ENCODE results near the gene MRPL36.
"Not testable (repeated sequence)": the region's sequence is repeated elsewhere in the genome, so short reads cannot be mapped to it uniquely, and the experiment has no call there.

MRPL36 gene

DNA sequence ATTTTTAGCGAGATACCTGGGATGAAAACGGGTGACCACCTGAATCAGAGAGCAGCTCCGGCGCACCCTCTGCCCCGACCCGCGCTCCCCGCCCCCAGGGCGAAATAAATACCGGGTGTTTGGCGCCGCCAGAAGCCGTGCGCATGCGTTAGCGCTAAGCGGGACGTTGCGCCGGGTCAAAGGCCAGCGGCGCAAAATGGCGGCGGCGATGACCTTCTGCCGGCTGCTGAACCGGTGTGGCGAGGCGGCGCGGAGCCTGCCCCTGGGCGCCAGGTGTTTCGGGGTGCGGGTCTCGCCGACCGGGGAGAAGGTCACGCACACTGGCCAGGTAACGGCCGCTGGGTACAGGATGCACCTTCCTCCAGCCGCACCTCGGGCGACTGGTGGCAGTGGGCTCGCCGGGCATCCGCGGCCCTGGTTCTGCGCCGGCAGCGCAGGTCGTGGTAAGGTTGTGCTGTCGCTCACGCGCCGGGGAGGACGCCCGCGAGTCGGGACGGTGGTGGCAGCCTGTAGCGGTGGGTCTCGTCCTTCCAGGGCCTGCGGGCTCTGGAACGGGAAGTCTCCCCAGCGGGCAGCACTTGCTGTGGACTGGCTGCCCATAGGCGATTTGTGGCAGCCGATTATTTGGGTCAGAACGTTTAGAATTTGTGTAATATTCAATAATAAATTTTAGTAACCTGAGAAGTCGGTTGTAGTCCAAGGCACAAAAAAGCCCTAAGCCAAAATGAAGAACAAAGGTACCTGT, 1.8 kb upstream of the MRPL36 start, which contains the start of gene NDUFS6:
Gene NDUFS6 (plus strand): TSS at position 186 of the 745 bp plus-strand sequence. CDS start 11 bp downstream, at position 197.
- peak within 1 kb of the TSS; percentile 83 for H4K12ac ChIP-seq (ENCODE audit: low read depth, low read length)
- H4K8ac ChIP-seq (ENCODE audit: low read depth, low read length), result peak within 1 kb of the TSS; percentile 97
- no peak within 1 kb of the TSS for H3K23ac ChIP-seq (ENCODE audit: low read length)
- peak within 1 kb of the TSS; percentile 74 for H2AFZ ChIP-seq (ENCODE audit: insufficient read depth, low read length, poor library complexity)
- peak within 1 kb of the TSS; percentile 78 for H3K9ac ChIP-seq (ENCODE audit: low read length)
- H3K79me2 ChIP-seq (ENCODE audit: control insufficient read depth, insufficient read depth, low read length, poor library complexity), result peaks cover 10% of the 10 kb centered on the region
- no peaks in the 10 kb centered on the region for H3K27me3 ChIP-seq (ENCODE audit: insufficient read depth, low read length)
- no CpG with 5 or more reads among the region's 69 CpGs for WGBS (ENCODE audit: extremely low coverage, insufficient coverage, insufficient read length)
- H2BK120ac ChIP-seq (ENCODE audit: insufficient read depth, low read length, poor library complexity), result peak within 1 kb of the TSS; percentile 34
- H2BK5ac ChIP-seq (ENCODE audit: low read depth, low read length, poor library complexity), result peak within 1 kb of the TSS; percentile 78
- H3K4ac ChIP-seq (ENCODE audit: low read depth, low read length), result peak within 1 kb of the TSS; percentile 93
- peak within 1 kb of the TSS; percentile 77 for H3K4me2 ChIP-seq (ENCODE audit: low read length)
- peak within 1 kb of the TSS; percentile 96 for H3K4me3 ChIP-seq (ENCODE audit: low read depth, low read length)
- H3K18ac ChIP-seq (ENCODE audit: low read length), result peak within 1 kb of the TSS; percentile 93
- H3K4me1 ChIP-seq (ENCODE audit: control insufficient read depth in 1 of 2, insufficient read depth in 2 of 2, low read length in 2 of 2), result peaks cover 3 to 8% of the 10 kb centered on the region in 2 experiments
- peak within 1 kb of the TSS; percentile 71 for H3K14ac ChIP-seq (ENCODE audit: low read length)
- peaks cover 14% of the 10 kb centered on the region for H3K79me1 ChIP-seq (ENCODE audit: low read length)
- peaks cover 2% of the 10 kb centered on the region for H3K9me3 ChIP-seq (ENCODE audit: insufficient read depth, low read depth, low read length)
- peak within 1 kb of the TSS; percentile 76 for H4K91ac ChIP-seq (ENCODE audit: low read depth, low read length)
- peak within 1 kb of the TSS; percentile 28 for H2AK5ac ChIP-seq (ENCODE audit: low read length)
- H3K36me3 ChIP-seq (ENCODE audit: control insufficient read depth in 1 of 2, insufficient read depth in 2 of 2, low read length in 2 of 2), result peaks cover 46 to 52% of the 10 kb centered on the region in 2 experiments
- H3K27ac ChIP-seq (ENCODE audit: low read depth, low read length), result peak within 1 kb of the TSS; percentile 38
- H2BK12ac ChIP-seq (ENCODE audit: low read length), result no peak within 1 kb of the TSS
- peak; percentile 73 to 92 for DNase-seq

DNA sequence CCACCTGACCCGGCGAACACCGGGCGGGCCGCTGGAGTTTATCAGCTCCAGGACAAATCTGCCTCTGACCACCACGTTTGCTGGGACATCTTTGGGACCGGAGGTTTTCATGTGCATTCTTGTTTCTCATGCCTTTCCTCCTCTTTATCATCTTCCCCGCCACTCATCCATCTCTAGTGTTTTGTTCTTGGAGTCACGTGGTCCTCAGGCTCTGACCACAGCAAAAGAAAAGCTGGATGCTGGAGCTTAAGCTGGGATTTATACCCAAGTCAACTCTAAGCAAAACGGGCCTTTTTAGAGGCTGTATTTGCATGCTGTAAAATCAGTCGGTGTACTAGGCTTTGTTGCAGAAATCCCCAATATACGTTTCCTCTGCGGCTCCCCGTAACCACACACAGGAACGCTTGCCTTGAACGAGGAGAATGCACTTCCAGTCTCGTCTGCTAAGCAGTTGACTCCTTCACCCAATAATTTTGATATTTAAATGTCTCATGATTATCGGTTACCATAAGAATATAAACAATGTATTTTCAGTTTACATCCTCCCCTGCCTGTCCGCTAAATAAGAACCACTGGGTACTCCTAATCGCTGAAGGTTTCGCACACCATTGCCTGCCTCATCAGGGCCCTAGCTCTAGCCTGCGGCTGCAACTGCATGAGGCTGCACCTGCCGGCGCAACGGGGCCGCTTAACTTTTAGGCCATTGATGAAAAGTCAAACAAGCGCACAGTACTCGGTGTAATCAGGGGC, 1.0 kb upstream of the MRPL36 start:
- peaks cover 10% of the 10 kb centered on the region for H3K79me2 ChIP-seq (ENCODE audit: control insufficient read depth, insufficient read depth, low read length, poor library complexity)
- H3K36me3 ChIP-seq (ENCODE audit: control insufficient read depth in 1 of 2, insufficient read depth in 2 of 2, low read length in 2 of 2), result peaks cover 41 to 48% of the 10 kb centered on the region in 2 experiments
- H3K79me1 ChIP-seq (ENCODE audit: low read length), result peaks cover 14% of the 10 kb centered on the region
- peak overlapping the region; percentile 74 for H2AFZ ChIP-seq (ENCODE audit: insufficient read depth, low read length, poor library complexity)
- H4K12ac ChIP-seq (ENCODE audit: low read depth, low read length), result peak overlapping the region; percentile 74
- no peak overlapping the region for H3K4ac ChIP-seq (ENCODE audit: low read depth, low read length)
- no peak overlapping the region for H2BK120ac ChIP-seq (ENCODE audit: insufficient read depth, low read length, poor library complexity)
- no peak overlapping the region for H3K14ac ChIP-seq (ENCODE audit: low read length)
- H3K27ac ChIP-seq (ENCODE audit: low read depth, low read length), result no peak overlapping the region
- no peak overlapping the region for H2BK12ac ChIP-seq (ENCODE audit: low read length)
- H2AK5ac ChIP-seq (ENCODE audit: low read length), result no peak overlapping the region
- peak overlapping the region; percentile 2 for H3K9ac ChIP-seq (ENCODE audit: low read length)
- peaks cover 2% of the 10 kb centered on the region for H3K9me3 ChIP-seq (ENCODE audit: insufficient read depth, low read depth, low read length)
- no peak overlapping the region for H3K23ac ChIP-seq (ENCODE audit: low read length)
- no CpG with 5 or more reads among the region's 28 CpGs for WGBS (ENCODE audit: extremely low coverage, insufficient coverage, insufficient read length)
- DNase-seq, result peak; percentile 74 to 82
- no peaks in the 10 kb centered on the region for H3K27me3 ChIP-seq (ENCODE audit: insufficient read depth, low read length)
- H2BK5ac ChIP-seq (ENCODE audit: low read depth, low read length, poor library complexity), result no peak overlapping the region
- H3K4me1 ChIP-seq (ENCODE audit: control insufficient read depth in 1 of 2, insufficient read depth in 2 of 2, low read length in 2 of 2), result peaks cover 3 to 8% of the 10 kb centered on the region in 2 experiments
- peak overlapping the region; percentile 53 for H4K91ac ChIP-seq (ENCODE audit: low read depth, low read length)
- H4K8ac ChIP-seq (ENCODE audit: low read depth, low read length), result peak overlapping the region; percentile 73
- peak overlapping the region; percentile 77 for H3K4me2 ChIP-seq (ENCODE audit: low read length)
- peak overlapping the region; percentile 14 for H3K18ac ChIP-seq (ENCODE audit: low read length)
- peak overlapping the region; percentile 96 for H3K4me3 ChIP-seq (ENCODE audit: low read depth, low read length)

DNA sequence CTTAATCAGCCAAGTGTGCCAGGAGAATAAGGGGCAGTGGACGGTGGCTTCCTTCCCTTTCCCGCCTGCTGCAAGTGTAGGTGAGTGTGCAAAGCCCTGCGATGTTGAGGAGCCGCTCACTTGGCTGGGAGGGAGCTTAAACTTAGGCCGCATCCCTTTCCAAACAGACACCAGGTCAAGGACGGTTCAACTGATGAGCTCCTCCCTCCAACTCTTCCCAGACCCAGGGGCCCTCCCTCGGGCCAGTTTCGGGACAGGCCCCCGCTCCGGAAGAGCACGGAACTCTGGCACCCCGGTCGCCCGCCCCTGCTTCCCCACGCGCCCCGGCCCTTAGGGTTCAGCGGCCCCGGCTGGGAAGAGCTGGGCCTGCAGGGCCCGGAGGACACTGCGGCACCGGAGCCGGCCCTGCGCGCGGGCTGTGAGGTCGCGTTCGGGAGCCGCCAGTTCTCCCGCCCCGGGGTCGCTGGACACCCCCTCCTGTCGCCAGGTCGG, 481 bp downstream of the MRPL36 start:
- peak overlapping the region; percentile 91 for H3K18ac ChIP-seq (ENCODE audit: low read length)
- H3K27ac ChIP-seq (ENCODE audit: low read depth, low read length), result no peak overlapping the region
- no peak overlapping the region for H2AK5ac ChIP-seq (ENCODE audit: low read length)
- peaks cover 14% of the 10 kb centered on the region for H3K79me1 ChIP-seq (ENCODE audit: low read length)
- peak overlapping the region; percentile 35 for H2BK5ac ChIP-seq (ENCODE audit: low read depth, low read length, poor library complexity)
- no peak overlapping the region for H2BK12ac ChIP-seq (ENCODE audit: low read length)
- WGBS (ENCODE audit: extremely low coverage, insufficient coverage, insufficient read length), result no CpG with 5 or more reads among the region's 35 CpGs
- peak overlapping the region; percentile 78 for H3K14ac ChIP-seq (ENCODE audit: low read length)
- peak overlapping the region; percentile 79 for H3K4me2 ChIP-seq (ENCODE audit: low read length)
- DNase-seq, result peak in 1 of 2 donors; percentile 22
- H3K4ac ChIP-seq (ENCODE audit: low read depth, low read length), result peak overlapping the region; percentile 59
- H3K9ac ChIP-seq (ENCODE audit: low read length), result peak overlapping the region; percentile 77
- peak overlapping the region; percentile 75 for H4K8ac ChIP-seq (ENCODE audit: low read depth, low read length)
- peak overlapping the region; percentile 13 for H2BK120ac ChIP-seq (ENCODE audit: insufficient read depth, low read length, poor library complexity)
- H3K4me3 ChIP-seq (ENCODE audit: low read depth, low read length), result peak overlapping the region; percentile 90
- H3K9me3 ChIP-seq (ENCODE audit: insufficient read depth, low read depth, low read length), result no peaks in the 10 kb centered on the region
- no peak overlapping the region for H3K23ac ChIP-seq (ENCODE audit: low read length)
- H4K12ac ChIP-seq (ENCODE audit: low read depth, low read length), result peak overlapping the region; percentile 46
- H3K36me3 ChIP-seq (ENCODE audit: control insufficient read depth in 1 of 2, insufficient read depth in 2 of 2, low read length in 2 of 2), result peaks cover 30 to 33% of the 10 kb centered on the region in 2 experiments
- no peaks in the 10 kb centered on the region for H3K27me3 ChIP-seq (ENCODE audit: insufficient read depth, low read length)
- H4K91ac ChIP-seq (ENCODE audit: low read depth, low read length), result peak overlapping the region; percentile 77
- peaks cover 3 to 8% of the 10 kb centered on the region in 2 experiments for H3K4me1 ChIP-seq (ENCODE audit: control insufficient read depth in 1 of 2, insufficient read depth in 2 of 2, low read length in 2 of 2)
- peaks cover 10% of the 10 kb centered on the region for H3K79me2 ChIP-seq (ENCODE audit: control insufficient read depth, insufficient read depth, low read length, poor library complexity)
- H2AFZ ChIP-seq (ENCODE audit: insufficient read depth, low read length, poor library complexity), result peak overlapping the region; percentile 80

GRCh38 chr5:1798589-1798988, 1.0 kb downstream of the MRPL36 start:
- H3K23ac ChIP-seq (ENCODE audit: low read length); H3K9me3 ChIP-seq (ENCODE audit: insufficient read depth, low read depth, low read length); H2BK120ac ChIP-seq (ENCODE audit: insufficient read depth, low read length, poor library complexity); H3K27me3 ChIP-seq (ENCODE audit: insufficient read depth, low read length); H3K18ac ChIP-seq (ENCODE audit: low read length); H2BK5ac ChIP-seq (ENCODE audit: low read depth, low read length, poor library complexity); H4K8ac ChIP-seq (ENCODE audit: low read depth, low read length); H2AFZ ChIP-seq (ENCODE audit: insufficient read depth, low read length, poor library complexity); DNase-seq; H2AK5ac ChIP-seq (ENCODE audit: low read length); H3K4me1 ChIP-seq (ENCODE audit: control insufficient read depth in 1 of 2, insufficient read depth in 2 of 2, low read length in 2 of 2); H3K14ac ChIP-seq (ENCODE audit: low read length); H2BK12ac ChIP-seq (ENCODE audit: low read length); H3K79me2 ChIP-seq (ENCODE audit: control insufficient read depth, insufficient read depth, low read length, poor library complexity); H3K27ac ChIP-seq (ENCODE audit: low read depth, low read length); H3K4me3 ChIP-seq (ENCODE audit: low read depth, low read length); H4K91ac ChIP-seq (ENCODE audit: low read depth, low read length): not testable (repeated sequence)
- Histone ChIP-seq H3K4ac (ENCODE audit: low read depth, low read length) (peak overlapping the region; percentile 9), H3K36me3 (ENCODE audit: control insufficient read depth in 1 of 2, insufficient read depth in 2 of 2, low read length in 2 of 2) (peaks cover 24 to 28% of the 10 kb centered on the region in 2 experiments), H3K9ac (ENCODE audit: low read length) (peak overlapping the region; percentile 49), H3K79me1 (ENCODE audit: low read length) (peaks cover 14% of the 10 kb centered on the region), H3K4me2 (ENCODE audit: low read length) (peak overlapping the region; percentile 79), H4K12ac (ENCODE audit: low read depth, low read length) (peak overlapping the region; percentile 1)
- no CpG with 5 or more reads among the region's 16 CpGs for WGBS (ENCODE audit: extremely low coverage, insufficient coverage, insufficient read length)

All from trophoblast cell (in vitro differentiated cells and primary cell).